MCF 10A (cell line): ENCODE measurements around the gene TMOD1. TPM values are rescaled to one million over a fixed set of nuclear protein-coding genes. Genes with fewer than 3 reads are reported as not detected.
"Not testable (repeated sequence)": the region's sequence is repeated elsewhere in the genome, so short reads cannot be mapped to it uniquely, and the experiment has no call there.

Source experiments
- BruUV-seq: library from RNA; stranded (reverse); fragments of 400-500 nt; replicated peaks from 2 replicates; lab custom pipeline; 2021; lab: Mats Ljungman, UMichigan
- CTCF ChIA-PET: fragments of 300-600 bp; sonication (Branson Sonifier 250); formaldehyde crosslinking; extraction: SDS; loops from one replicate; lab custom pipeline; 2021; ENCODE audit warnings: antibody characterized with exemption, inconsistent platforms; lab: Yijun Ruan, JAX
- POLR2A ChIA-PET: fragments of 300-600, 350-650 bp; sonication (Branson Sonifier 250); formaldehyde crosslinking; extraction: SDS; loops from one replicate; lab custom pipeline; 2020; ENCODE audit warnings: antibody characterized with exemption, inconsistent platforms; lab: Yijun Ruan, JAX
- DNase-seq: peaks from one replicate; pipeline ENCODE4 v3.0.0-alpha.2; 2018; ENCODE audit not compliant: unreplicated experiment
- H3K27ac Mint-ChIP-seq: one replicate; pipeline ENCODE4 v1.8.0; 2022; ENCODE audit warnings: mild to moderate bottlenecking, low read depth, mixed read lengths; ENCODE audit not compliant: unreplicated experiment
- H3K27me3 Mint-ChIP-seq: one replicate; pipeline ENCODE4 v1.8.0; 2022; ENCODE audit warnings: mixed read lengths; ENCODE audit not compliant: insufficient read depth, unreplicated experiment
- H3K36me3 Mint-ChIP-seq: one replicate; pipeline ENCODE4 v1.8.0; 2022; ENCODE audit warnings: mild to moderate bottlenecking, moderate library complexity, mixed read lengths; ENCODE audit not compliant: insufficient read depth, unreplicated experiment
- H3K4me1 Mint-ChIP-seq: one replicate; pipeline ENCODE4 v1.8.0; 2022; ENCODE audit warnings: mixed read lengths; ENCODE audit not compliant: insufficient read depth, unreplicated experiment
- H3K4me3 Mint-ChIP-seq: one replicate; pipeline ENCODE4 v1.8.0; 2022; ENCODE audit warnings: mild to moderate bottlenecking, moderate library complexity, mixed read lengths; ENCODE audit not compliant: unreplicated experiment
- H3K9me3 Mint-ChIP-seq: one replicate; pipeline ENCODE4 v1.8.0; 2022; ENCODE audit warnings: mixed read lengths; ENCODE audit not compliant: unreplicated experiment
- intact Hi-C: fragments of 100-400 bp; cut with micrococcal nuclease; formaldehyde crosslinking; loops from 2 replicates; pipeline ENCODE4 v1.14.1; 2022
- total RNA-seq: library from RNA; stranded (reverse); gene quantifications from 2 replicates; pipeline ENCODE4 v1.2.3, GENCODE V29; 2022
- TF ChIP-seq, protein P1 (sequence below): fragments of 200-600 bp; IDR thresholded peaks from one replicate; pipeline ENCODE4 v1.8.0; 2022; ENCODE audit warnings: antibody characterized with exemption, mild to moderate bottlenecking; ENCODE audit not compliant: unreplicated experiment

Gene TMOD1
- total RNA-seq, 1 experiment from 2014 or later = 0.26 TPM

DNA sequence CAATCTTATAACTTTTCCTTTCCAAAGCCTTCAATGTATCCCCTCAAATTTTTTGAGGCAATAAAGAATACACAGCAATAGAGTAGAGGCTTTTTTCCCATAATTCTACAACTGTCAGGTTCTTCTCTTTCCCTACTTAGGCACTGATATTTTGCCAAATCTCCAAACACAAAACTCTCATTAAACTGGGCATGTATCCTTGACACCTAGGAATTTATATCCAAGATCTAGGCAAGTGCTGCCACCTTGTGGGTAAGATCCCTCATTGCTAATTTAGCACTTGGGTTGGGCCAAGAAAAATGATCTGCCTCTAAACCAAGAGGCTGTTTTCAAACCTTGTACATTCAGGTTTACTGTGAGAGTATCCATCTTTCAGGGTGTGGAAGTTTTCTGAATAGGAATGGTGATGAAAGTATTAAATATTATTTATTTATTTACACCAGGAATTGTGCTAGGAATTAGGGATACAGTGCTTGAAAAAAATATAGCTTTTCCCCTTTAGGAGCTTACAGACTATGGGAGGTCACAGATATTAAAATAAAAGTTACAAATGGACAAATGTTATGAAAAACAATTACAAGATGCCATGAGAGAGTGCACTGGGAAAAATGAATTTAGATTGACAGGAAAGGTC, 114.1 kb downstream of the TMOD1 start:
- Mint-ChIP-seq H3K27me3 (no peaks in the 10 kb centered on the region), H3K27ac (no peak overlapping the region), H3K9me3 (no peaks in the 10 kb centered on the region), H3K4me3 (no peak overlapping the region), H3K36me3 (peaks cover 50% of the 10 kb centered on the region), H3K4me1 (peaks cover 7% of the 10 kb centered on the region)
- intact Hi-C loops = loop anchor here (2.0 to 5.0 kb wide), 4 partner anchors 147 to 758 kb away; no protein-coding TSS in a partner anchor
- POLR2A ChIA-PET = interaction anchor here (0.6 to 1.9 kb wide), 8 partner anchors 9 to 203 kb away, joined by 3 to 12 read pairs (median 3); partner anchors contain the start of genes NCBP1 and TSTD2
- CTCF ChIA-PET = interaction anchor here (0.5 to 13.8 kb wide), 53 partner anchors 8 to 919 kb away, joined by 3 to 369 read pairs (median 4); partner anchors contain the start of genes NCBP1, TDRD7, TMOD1 and TSTD2
- TF ChIP-seq, protein P1, sequence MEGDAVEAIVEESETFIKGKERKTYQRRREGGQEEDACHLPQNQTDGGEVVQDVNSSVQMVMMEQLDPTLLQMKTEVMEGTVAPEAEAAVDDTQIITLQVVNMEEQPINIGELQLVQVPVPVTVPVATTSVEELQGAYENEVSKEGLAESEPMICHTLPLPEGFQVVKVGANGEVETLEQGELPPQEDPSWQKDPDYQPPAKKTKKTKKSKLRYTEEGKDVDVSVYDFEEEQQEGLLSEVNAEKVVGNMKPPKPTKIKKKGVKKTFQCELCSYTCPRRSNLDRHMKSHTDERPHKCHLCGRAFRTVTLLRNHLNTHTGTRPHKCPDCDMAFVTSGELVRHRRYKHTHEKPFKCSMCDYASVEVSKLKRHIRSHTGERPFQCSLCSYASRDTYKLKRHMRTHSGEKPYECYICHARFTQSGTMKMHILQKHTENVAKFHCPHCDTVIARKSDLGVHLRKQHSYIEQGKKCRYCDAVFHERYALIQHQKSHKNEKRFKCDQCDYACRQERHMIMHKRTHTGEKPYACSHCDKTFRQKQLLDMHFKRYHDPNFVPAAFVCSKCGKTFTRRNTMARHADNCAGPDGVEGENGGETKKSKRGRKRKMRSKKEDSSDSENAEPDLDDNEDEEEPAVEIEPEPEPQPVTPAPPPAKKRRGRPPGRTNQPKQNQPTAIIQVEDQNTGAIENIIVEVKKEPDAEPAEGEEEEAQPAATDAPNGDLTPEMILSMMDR = peak; percentile 54
- peak; percentile 71 for DNase-seq
- BruUV-seq = no TSS peak

DNA sequence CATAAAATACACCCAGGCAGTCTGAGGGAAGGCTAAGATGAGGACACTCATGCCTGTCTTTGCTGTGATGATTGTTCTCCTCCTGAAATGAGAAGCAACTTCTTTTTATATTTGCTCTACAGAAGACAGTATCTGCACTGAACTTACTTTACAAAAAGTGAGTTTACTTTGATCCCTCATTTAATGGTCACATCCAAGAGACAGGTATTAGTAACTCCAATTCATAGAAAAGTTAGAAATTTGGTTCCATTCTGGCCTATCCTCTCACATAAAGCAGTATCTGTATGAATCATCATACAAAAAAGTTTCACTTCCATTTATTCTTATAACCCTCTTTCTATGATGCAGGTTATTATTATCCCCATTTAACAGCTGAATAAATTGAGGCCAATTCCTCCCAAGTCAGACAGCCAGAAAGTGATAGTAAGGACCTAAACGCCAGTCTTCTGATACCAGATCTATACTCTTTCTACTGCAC, 116.5 kb downstream of the TMOD1 start:
- Mint-ChIP-seq H3K36me3 (peaks cover 39% of the 10 kb centered on the region), H3K4me1 (peaks cover 7% of the 10 kb centered on the region), H3K27me3 (no peaks in the 10 kb centered on the region), H3K9me3 (no peaks in the 10 kb centered on the region), H3K27ac (no peak overlapping the region), H3K4me3 (no peak overlapping the region)
- ChIA-PET CTCF (interaction anchor here (11.6 to 13.8 kb wide), 2 partner anchors 17 to 148 kb away, joined by 189 to 369 read pairs; no protein-coding TSS in a partner anchor), POLR2A (interaction anchor here (0.9 to 1.1 kb wide), 3 partner anchors 11 to 15 kb away, joined by 3 to 4 read pairs (median 4); no protein-coding TSS in a partner anchor)
- no TSS peak for BruUV-seq
- intact Hi-C loops = loop anchor here (5.0 kb wide), 1 partner anchor 761 kb away; no protein-coding TSS in a partner anchor
- DNase-seq = no peak
- TF ChIP-seq, protein P1 = no peak

DNA sequence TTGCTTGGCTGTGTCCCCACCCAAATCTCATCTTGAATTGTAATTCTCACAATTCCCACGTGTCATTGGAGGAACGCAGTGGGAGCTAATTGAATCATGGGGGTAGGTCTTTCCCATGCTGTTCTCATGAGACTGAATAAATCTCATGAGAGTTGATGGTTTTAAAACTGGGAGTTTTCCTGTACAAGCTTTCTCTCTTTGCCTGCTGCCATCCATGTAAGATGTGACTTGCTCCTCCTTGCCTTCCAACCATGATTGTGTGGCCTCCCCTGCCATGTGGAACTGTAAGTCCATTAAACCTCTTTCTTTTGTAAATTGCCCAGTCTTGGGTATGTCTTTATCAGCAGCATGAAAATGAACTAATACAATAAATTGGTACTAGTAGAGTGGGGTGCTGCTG, 118.6 kb downstream of the TMOD1 start:
- CTCF ChIA-PET = interaction anchor here (1.1 to 13.8 kb wide), 2 partner anchors 22 to 150 kb away, joined by 4 to 369 read pairs; no protein-coding TSS in a partner anchor
- H3K27me3 Mint-ChIP-seq, intact Hi-C loops, H3K4me1 Mint-ChIP-seq, DNase-seq, BruUV-seq, H3K4me3 Mint-ChIP-seq, H3K27ac Mint-ChIP-seq, H3K9me3 Mint-ChIP-seq: not testable (repeated sequence)
- H3K36me3 Mint-ChIP-seq = peaks cover 23% of the 10 kb centered on the region
- POLR2A ChIA-PET = interaction anchor here (0.7 kb wide), 1 partner anchor 160 kb away, joined by 3 read pairs; no protein-coding TSS in a partner anchor

DNA sequence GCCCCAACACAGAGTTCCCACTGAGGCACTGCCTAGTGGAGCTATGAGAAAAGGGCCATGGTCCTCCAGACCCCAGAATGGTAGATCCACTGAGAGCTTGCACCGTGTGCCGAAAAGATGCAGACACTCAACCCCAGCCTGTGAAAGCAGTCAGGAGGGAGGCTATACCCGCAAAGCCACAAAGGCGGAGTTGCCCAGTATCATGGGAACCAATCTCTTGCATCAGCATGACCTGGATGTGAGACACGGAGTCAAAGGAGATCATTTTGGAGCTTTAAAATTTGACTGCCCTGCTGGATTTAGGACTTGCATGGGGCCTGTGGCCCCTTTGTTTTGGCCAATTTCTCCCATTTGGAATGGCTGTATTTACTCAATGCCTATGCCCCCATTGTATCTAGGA, 121.0 kb downstream of the TMOD1 start:
- H3K9me3 Mint-ChIP-seq, H3K4me3 Mint-ChIP-seq, POLR2A ChIA-PET, H3K4me1 Mint-ChIP-seq, H3K27ac Mint-ChIP-seq, intact Hi-C loops, BruUV-seq, H3K27me3 Mint-ChIP-seq, DNase-seq: not testable (repeated sequence)
- H3K36me3 Mint-ChIP-seq = peaks cover 22% of the 10 kb centered on the region
- CTCF ChIA-PET = interaction anchor here (0.6 to 2.5 kb wide), 3 partner anchors 24 to 220 kb away, joined by 3 to 9 read pairs (median 4); no protein-coding TSS in a partner anchor
